Liver (tissue), 3 donors: ENCODE results near the gene C17orf50.

ENCODE experiments used
- EGR1 ChIP-seq, 2 donors: IDR thresholded peaks; 2 replicates each; pipeline ENCODE4 v1.6.1; 2016 to 2018; ENCODE audit warnings: antibody characterized with exemption in 2 of 2, low read depth in 2 of 2
- FOXA2 ChIP-seq: IDR thresholded peaks from 2 replicates; pipeline ENCODE4 v1.6.1; 2016; ENCODE audit warnings: antibody characterized with exemption
- GABPA ChIP-seq, 2 donors: IDR thresholded peaks in 1 of 2; conservative IDR thresholded peaks in 1 of 2; 2 replicates each; pipeline ENCODE4 v1.6.1; 2016; ENCODE audit warnings: antibody characterized with exemption in 2 of 2, mild to moderate bottlenecking in 1 of 2, moderate library complexity in 1 of 2
- NR2F2 ChIP-seq: IDR thresholded peaks from 2 replicates; pipeline ENCODE4 v1.6.1; 2016; ENCODE audit warnings: antibody characterized with exemption
- SP1 ChIP-seq: IDR thresholded peaks from 2 replicates; pipeline ENCODE4 v1.6.1; 2018; ENCODE audit warnings: antibody characterized with exemption, mild to moderate bottlenecking
- TAF1 ChIP-seq: conservative IDR thresholded peaks from 2 replicates; pipeline ENCODE4 v1.6.1; 2016; ENCODE audit warnings: antibody characterized with exemption, mild to moderate bottlenecking
- YY1 ChIP-seq: IDR thresholded peaks from 2 replicates; pipeline ENCODE4 v1.6.1; 2016; ENCODE audit warnings: antibody characterized with exemption, mild to moderate bottlenecking
- TF ChIP-seq, protein P1 (sequence below): IDR thresholded peaks from 2 replicates; pipeline ENCODE4 v1.6.1; 2016; ENCODE audit warnings: antibody characterized with exemption
- TF ChIP-seq, protein P2 (sequence below): fragments of 150-350 bp; IDR thresholded peaks from 2 replicates; pipeline ENCODE4 v1.5.1; 2017; ENCODE audit warnings: improper control_type of control experiment, low read depth, low read length; ENCODE audit not compliant: missing input control
- TF ChIP-seq, protein P3 (sequence below): IDR thresholded peaks from 2 replicates; pipeline ENCODE4 v1.6.1; 2016; ENCODE audit warnings: antibody characterized with exemption, mild to moderate bottlenecking
- TF ChIP-seq, protein P4 (sequence below): IDR thresholded peaks from 2 replicates; pipeline ENCODE4 v1.6.1; 2016; ENCODE audit warnings: antibody characterized with exemption
- donor health status: healthy.
- donor health status: healthy.

DNA sequence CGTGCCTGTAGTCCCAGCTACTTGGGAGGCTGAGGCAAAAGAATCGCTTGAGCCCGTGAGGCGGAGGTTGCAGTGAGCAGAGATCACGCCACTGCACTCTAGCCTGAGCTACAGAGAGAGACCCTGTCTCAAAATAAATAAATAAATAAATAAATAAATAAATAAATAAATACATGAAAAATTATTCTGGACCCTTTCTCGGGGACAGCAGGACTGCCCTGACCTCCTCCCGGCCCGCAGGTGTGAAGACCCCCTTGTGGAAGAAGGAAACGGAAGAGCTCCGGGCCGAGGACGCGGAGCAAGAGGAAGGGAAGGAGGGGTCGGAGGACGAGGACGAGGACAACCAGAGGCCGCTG lies 3.1 kb downstream of the C17orf50 start:
- TF ChIP-seq NR2F2 (no peak), TAF1 (no peak), SP1 (no peak), FOXA2 (no peak), YY1 (no peak), GABPA (IDR thresholded peaks at IDR 0.05 in 1 of 2, conservative IDR thresholded peaks at IDR 0.05 in 1 of 2) (no peak), EGR1 (IDR thresholded peaks at IDR 0.05; ENCODE audit: low read depth in 2 of 2) (no peak)
- TF ChIP-seq, protein P1, sequence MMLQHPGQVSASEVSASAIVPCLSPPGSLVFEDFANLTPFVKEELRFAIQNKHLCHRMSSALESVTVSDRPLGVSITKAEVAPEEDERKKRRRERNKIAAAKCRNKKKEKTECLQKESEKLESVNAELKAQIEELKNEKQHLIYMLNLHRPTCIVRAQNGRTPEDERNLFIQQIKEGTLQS = no peak
- TF ChIP-seq, protein P2, sequence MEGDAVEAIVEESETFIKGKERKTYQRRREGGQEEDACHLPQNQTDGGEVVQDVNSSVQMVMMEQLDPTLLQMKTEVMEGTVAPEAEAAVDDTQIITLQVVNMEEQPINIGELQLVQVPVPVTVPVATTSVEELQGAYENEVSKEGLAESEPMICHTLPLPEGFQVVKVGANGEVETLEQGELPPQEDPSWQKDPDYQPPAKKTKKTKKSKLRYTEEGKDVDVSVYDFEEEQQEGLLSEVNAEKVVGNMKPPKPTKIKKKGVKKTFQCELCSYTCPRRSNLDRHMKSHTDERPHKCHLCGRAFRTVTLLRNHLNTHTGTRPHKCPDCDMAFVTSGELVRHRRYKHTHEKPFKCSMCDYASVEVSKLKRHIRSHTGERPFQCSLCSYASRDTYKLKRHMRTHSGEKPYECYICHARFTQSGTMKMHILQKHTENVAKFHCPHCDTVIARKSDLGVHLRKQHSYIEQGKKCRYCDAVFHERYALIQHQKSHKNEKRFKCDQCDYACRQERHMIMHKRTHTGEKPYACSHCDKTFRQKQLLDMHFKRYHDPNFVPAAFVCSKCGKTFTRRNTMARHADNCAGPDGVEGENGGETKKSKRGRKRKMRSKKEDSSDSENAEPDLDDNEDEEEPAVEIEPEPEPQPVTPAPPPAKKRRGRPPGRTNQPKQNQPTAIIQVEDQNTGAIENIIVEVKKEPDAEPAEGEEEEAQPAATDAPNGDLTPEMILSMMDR = no peak
- TF ChIP-seq, protein P3, sequence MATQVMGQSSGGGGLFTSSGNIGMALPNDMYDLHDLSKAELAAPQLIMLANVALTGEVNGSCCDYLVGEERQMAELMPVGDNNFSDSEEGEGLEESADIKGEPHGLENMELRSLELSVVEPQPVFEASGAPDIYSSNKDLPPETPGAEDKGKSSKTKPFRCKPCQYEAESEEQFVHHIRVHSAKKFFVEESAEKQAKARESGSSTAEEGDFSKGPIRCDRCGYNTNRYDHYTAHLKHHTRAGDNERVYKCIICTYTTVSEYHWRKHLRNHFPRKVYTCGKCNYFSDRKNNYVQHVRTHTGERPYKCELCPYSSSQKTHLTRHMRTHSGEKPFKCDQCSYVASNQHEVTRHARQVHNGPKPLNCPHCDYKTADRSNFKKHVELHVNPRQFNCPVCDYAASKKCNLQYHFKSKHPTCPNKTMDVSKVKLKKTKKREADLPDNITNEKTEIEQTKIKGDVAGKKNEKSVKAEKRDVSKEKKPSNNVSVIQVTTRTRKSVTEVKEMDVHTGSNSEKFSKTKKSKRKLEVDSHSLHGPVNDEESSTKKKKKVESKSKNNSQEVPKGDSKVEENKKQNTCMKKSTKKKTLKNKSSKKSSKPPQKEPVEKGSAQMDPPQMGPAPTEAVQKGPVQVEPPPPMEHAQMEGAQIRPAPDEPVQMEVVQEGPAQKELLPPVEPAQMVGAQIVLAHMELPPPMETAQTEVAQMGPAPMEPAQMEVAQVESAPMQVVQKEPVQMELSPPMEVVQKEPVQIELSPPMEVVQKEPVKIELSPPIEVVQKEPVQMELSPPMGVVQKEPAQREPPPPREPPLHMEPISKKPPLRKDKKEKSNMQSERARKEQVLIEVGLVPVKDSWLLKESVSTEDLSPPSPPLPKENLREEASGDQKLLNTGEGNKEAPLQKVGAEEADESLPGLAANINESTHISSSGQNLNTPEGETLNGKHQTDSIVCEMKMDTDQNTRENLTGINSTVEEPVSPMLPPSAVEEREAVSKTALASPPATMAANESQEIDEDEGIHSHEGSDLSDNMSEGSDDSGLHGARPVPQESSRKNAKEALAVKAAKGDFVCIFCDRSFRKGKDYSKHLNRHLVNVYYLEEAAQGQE = no peak
- TF ChIP-seq, protein P4, sequence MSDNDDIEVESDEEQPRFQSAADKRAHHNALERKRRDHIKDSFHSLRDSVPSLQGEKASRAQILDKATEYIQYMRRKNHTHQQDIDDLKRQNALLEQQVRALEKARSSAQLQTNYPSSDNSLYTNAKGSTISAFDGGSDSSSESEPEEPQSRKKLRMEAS = no peak
